ENCODE measurements around the gene ZNF416. TPM values are rescaled to one million over a fixed set of nuclear protein-coding genes. Genes with fewer than 3 reads are reported as not detected.

Gene ZNF416
- total and polyA plus RNA-seq, 2 donors (not counting 1 experiment from before 2014, with no cell fraction given) = 1.6 to 13.9 TPM

GRCh38 chr19:57546513-57546912, 32.2 kb downstream of the ZNF416 start:
- no peaks in the 10 kb centered on the region for H3K4me1 Mint-ChIP-seq
- CTCF ChIA-PET = no interaction called here
- Histone ChIP-seq H3K9ac (ENCODE audit: low read length) (no peak overlapping the region), H3K27ac (ENCODE audit: low read length in 2 of 2) (no peak overlapping the region), H3K9me3 (ENCODE audit: control extremely low read depth in 1 of 3, control insufficient read depth in 2 of 3, insufficient read depth in 1 of 3, low read length in 2 of 3) (peaks cover 34 to 79% (median 46%) of the 10 kb centered on the region in 3 donors), H4K20me1 (ENCODE audit: control insufficient read depth, insufficient read depth, low read length, poor library complexity, severe bottlenecking) (no peaks in the 10 kb centered on the region), H2AFZ (ENCODE audit: insufficient read depth, low read depth, low read length, poor library complexity, severe bottlenecking) (no peak overlapping the region), H3K4me1 (ENCODE audit: control insufficient read depth in 2 of 2, insufficient read depth in 2 of 2, low read length in 2 of 2) (no peaks in the 10 kb centered on the region), H3K36me3 (replicated peaks in 1 of 2; ENCODE audit: control extremely low read depth in 1 of 2, control insufficient read depth in 1 of 2, extremely low read depth in 1 of 2, insufficient read depth in 2 of 2, low read length in 1 of 2) (peaks cover 35 to 74% of the 10 kb centered on the region in 2 experiments), H3K4me2 (replicated peaks; ENCODE audit: low read depth, low read length, poor library complexity, severe bottlenecking) (no peak overlapping the region), H3K4me3 (ENCODE audit: control extremely low read depth in 1 of 5, extremely low read depth in 1 of 5, insufficient read depth in 1 of 5, low read depth in 2 of 5, low read length in 4 of 5) (no peak overlapping the region), H3K79me2 (ENCODE audit: control insufficient read depth, insufficient read depth, low read length) (no peaks in the 10 kb centered on the region), H3K27me3 (replicated peaks in 1 of 4; ENCODE audit: control extremely low read depth in 1 of 4, control insufficient read depth in 3 of 4, insufficient read depth in 4 of 4, low read length in 3 of 4) (no peaks in the 10 kb centered on the region)
- POLR2A ChIA-PET = no interaction called here
- intact Hi-C loops (cut with micrococcal nuclease) = no loop called here
- WGBS (ENCODE audit: insufficient coverage) = 100% methylated on average over 1 of the region's 1 CpG
- TF ChIP-seq CTCF (IDR thresholded peaks at IDR 0.05) (no peak), EZH2 (IDR thresholded peaks at IDR 0.05; ENCODE audit: borderline replicate concordance, insufficient read depth, low read depth, low read length, poor library complexity, severe bottlenecking) (no peak)
- H3K9me3 Mint-ChIP-seq (ENCODE audit: insufficient read depth) = peaks cover 29% of the 10 kb centered on the region
- DNase-seq (no peak), ATAC-seq (ENCODE audit: low read depth) (no peak)
- H3K27ac Mint-ChIP-seq = no peak overlapping the region
- H3K4me3 Mint-ChIP-seq = no peak overlapping the region
- H3K27me3 Mint-ChIP-seq = no peaks in the 10 kb centered on the region

GRCh38 chr19:57537953-57538547, 40.7 kb downstream of the ZNF416 start:
- no peaks in the 10 kb centered on the region for H3K4me1 ChIP-seq (ENCODE audit: control insufficient read depth in 2 of 2, insufficient read depth in 2 of 2, low read length in 2 of 2)
- H3K4me3 ChIP-seq (ENCODE audit: control extremely low read depth in 1 of 5, extremely low read depth in 1 of 5, insufficient read depth in 1 of 5, low read depth in 2 of 5, low read length in 4 of 5) = peak overlapping the region in 1 of 5 experiments; percentile 21
- peaks cover 16% of the 10 kb centered on the region for H3K79me2 ChIP-seq (ENCODE audit: control insufficient read depth, insufficient read depth, low read length)
- no peak overlapping the region for H3K9ac ChIP-seq (ENCODE audit: low read length)
- TF ChIP-seq EZH2 (IDR thresholded peaks at IDR 0.05; ENCODE audit: borderline replicate concordance, insufficient read depth, low read depth, low read length, poor library complexity, severe bottlenecking) (no peak), CTCF (IDR thresholded peaks at IDR 0.05) (no peak)
- H3K4me1 Mint-ChIP-seq = no peaks in the 10 kb centered on the region
- H3K36me3 ChIP-seq (replicated peaks in 1 of 2; ENCODE audit: control extremely low read depth in 1 of 2, control insufficient read depth in 1 of 2, extremely low read depth in 1 of 2, insufficient read depth in 2 of 2, low read length in 1 of 2) = peaks cover 31 to 64% of the 10 kb centered on the region in 2 experiments
- CTCF ChIA-PET = no interaction called here
- no peaks in the 10 kb centered on the region for H4K20me1 ChIP-seq (ENCODE audit: control insufficient read depth, insufficient read depth, low read length, poor library complexity, severe bottlenecking)
- H3K4me2 ChIP-seq (replicated peaks; ENCODE audit: low read depth, low read length, poor library complexity, severe bottlenecking) = no peak overlapping the region
- POLR2A ChIA-PET = no interaction called here
- H3K27ac Mint-ChIP-seq = no peak overlapping the region
- no peak overlapping the region for H3K27ac ChIP-seq (ENCODE audit: low read length in 2 of 2)
- no peak for DNase-seq
- H3K9me3 ChIP-seq (ENCODE audit: control extremely low read depth in 1 of 3, control insufficient read depth in 2 of 3, insufficient read depth in 1 of 3, low read length in 2 of 3) = peaks cover 34 to 81% (median 45%) of the 10 kb centered on the region in 3 donors
- WGBS (ENCODE audit: insufficient coverage) = no CpG with 5 or more reads among the region's 7 CpGs
- no peaks in the 10 kb centered on the region for H3K27me3 Mint-ChIP-seq
- peaks cover 33% of the 10 kb centered on the region for H3K9me3 Mint-ChIP-seq (ENCODE audit: insufficient read depth)
- intact Hi-C loops (cut with micrococcal nuclease) = no loop called here
- H3K27me3 ChIP-seq (replicated peaks in 1 of 4; ENCODE audit: control extremely low read depth in 1 of 4, control insufficient read depth in 3 of 4, insufficient read depth in 4 of 4, low read length in 3 of 4) = no peaks in the 10 kb centered on the region
- H3K4me3 Mint-ChIP-seq = no peak overlapping the region
- ATAC-seq (ENCODE audit: low read depth) = no peak
- H2AFZ ChIP-seq (ENCODE audit: insufficient read depth, low read depth, low read length, poor library complexity, severe bottlenecking) = no peak overlapping the region

Data from B cell (primary cell).